Measurements from ENCODE around the gene RASL10A. TPM values are rescaled to one million over a fixed set of nuclear protein-coding genes. Genes with fewer than 3 reads are reported as not detected.

The RASL10A gene
- total RNA-seq, 1 donor from 2014 or later = not detected

DNA sequence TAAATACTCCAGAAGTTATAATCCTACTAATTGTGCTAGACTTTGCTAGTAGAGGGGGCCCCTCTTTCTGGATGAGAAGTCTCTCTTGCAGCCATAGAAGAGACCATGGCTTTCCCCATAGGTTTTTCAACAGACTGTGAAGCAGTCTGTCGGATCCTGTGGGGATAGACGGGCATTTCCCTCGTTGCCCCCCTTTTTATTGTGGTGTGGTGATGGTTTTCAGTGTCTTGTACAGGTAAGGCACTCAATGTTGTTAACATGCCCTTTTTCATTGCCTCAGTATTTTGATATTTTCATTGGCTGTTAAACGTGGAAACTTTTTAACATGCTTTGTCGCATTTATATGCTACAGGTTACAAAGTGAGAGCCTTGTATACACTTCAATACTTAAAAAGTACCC is 25.4 kb downstream of the RASL10A start:
- Mint-ChIP-seq H3K36me3 (ENCODE audit: unreplicated experiment) (peaks cover 73% of the 10 kb centered on the region), H3K4me1 (ENCODE audit: unreplicated experiment) (no peaks in the 10 kb centered on the region), H3K27me3 (ENCODE audit: unreplicated experiment) (no peaks in the 10 kb centered on the region), H3K9me3 (ENCODE audit: unreplicated experiment) (no peaks in the 10 kb centered on the region), H3K27ac (ENCODE audit: unreplicated experiment) (no peak overlapping the region), H3K4me3 (ENCODE audit: unreplicated experiment) (no peak overlapping the region)
- DNase-seq (ENCODE audit: extremely low spot score, unreplicated experiment) = no peak
- TF ChIP-seq, protein P1, sequence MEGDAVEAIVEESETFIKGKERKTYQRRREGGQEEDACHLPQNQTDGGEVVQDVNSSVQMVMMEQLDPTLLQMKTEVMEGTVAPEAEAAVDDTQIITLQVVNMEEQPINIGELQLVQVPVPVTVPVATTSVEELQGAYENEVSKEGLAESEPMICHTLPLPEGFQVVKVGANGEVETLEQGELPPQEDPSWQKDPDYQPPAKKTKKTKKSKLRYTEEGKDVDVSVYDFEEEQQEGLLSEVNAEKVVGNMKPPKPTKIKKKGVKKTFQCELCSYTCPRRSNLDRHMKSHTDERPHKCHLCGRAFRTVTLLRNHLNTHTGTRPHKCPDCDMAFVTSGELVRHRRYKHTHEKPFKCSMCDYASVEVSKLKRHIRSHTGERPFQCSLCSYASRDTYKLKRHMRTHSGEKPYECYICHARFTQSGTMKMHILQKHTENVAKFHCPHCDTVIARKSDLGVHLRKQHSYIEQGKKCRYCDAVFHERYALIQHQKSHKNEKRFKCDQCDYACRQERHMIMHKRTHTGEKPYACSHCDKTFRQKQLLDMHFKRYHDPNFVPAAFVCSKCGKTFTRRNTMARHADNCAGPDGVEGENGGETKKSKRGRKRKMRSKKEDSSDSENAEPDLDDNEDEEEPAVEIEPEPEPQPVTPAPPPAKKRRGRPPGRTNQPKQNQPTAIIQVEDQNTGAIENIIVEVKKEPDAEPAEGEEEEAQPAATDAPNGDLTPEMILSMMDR (IDR thresholded peaks at IDR 0.05) = no peak

- peaks cover 72% of the 10 kb centered on the region for H3K36me3 Mint-ChIP-seq (ENCODE audit: unreplicated experiment)
These were observed 26.7 kb downstream of the RASL10A start for GRCh38 chr22:29288837-29289236.

DNA sequence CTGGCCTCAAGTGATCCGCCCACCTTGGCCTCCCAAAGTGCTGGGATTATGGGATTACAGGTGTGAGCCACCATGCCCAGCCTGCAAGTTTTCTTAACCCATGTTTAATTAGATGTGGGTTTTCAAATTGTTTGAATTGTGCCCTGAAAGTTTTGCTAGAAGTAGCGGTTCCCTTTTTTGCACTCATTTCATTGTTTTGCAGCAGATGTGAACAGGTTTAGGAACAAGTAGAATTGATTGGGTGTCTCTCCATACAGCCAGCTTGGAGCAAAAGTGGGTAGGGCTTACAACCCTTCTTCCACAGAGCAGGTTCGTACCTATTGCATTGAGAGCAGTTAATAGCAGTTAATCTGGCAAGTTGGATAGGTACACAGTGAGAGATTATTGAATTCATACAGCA is 31.3 kb downstream of the RASL10A start:
- H3K9me3 Mint-ChIP-seq (ENCODE audit: unreplicated experiment) = no peaks in the 10 kb centered on the region
- TF ChIP-seq, protein P1 (IDR thresholded peaks at IDR 0.05) = no peak
- H3K4me3 Mint-ChIP-seq (ENCODE audit: unreplicated experiment) = no peak overlapping the region
- H3K36me3 Mint-ChIP-seq (ENCODE audit: unreplicated experiment) = peaks cover 62% of the 10 kb centered on the region
- DNase-seq (ENCODE audit: extremely low spot score, unreplicated experiment) = no peak
- no peaks in the 10 kb centered on the region for H3K27me3 Mint-ChIP-seq (ENCODE audit: unreplicated experiment)
- no peaks in the 10 kb centered on the region for H3K4me1 Mint-ChIP-seq (ENCODE audit: unreplicated experiment)
- H3K27ac Mint-ChIP-seq (ENCODE audit: unreplicated experiment) = no peak overlapping the region

More at GRCh38 chr22:29288837-29289236, 26.7 kb downstream of the RASL10A start:
- Mint-ChIP-seq H3K27me3 (ENCODE audit: unreplicated experiment) (no peaks in the 10 kb centered on the region), H3K27ac (ENCODE audit: unreplicated experiment) (no peak overlapping the region), H3K4me1 (ENCODE audit: unreplicated experiment) (no peaks in the 10 kb centered on the region), H3K9me3 (ENCODE audit: unreplicated experiment) (no peaks in the 10 kb centered on the region), H3K4me3 (ENCODE audit: unreplicated experiment) (no peak overlapping the region)
- DNase-seq (ENCODE audit: extremely low spot score, unreplicated experiment) = no peak
- TF ChIP-seq, protein P1 (IDR thresholded peaks at IDR 0.05) = no peak

GRCh38 chr22:29277927-29278326 is 37.6 kb downstream of the RASL10A start:
- Mint-ChIP-seq H3K27me3 (ENCODE audit: unreplicated experiment) (no peaks in the 10 kb centered on the region), H3K4me1 (ENCODE audit: unreplicated experiment) (peaks cover 8% of the 10 kb centered on the region)

GRCh38 chr22:29275819-29276565 is 39.5 kb downstream of the RASL10A start:
- Mint-ChIP-seq H3K4me1 (ENCODE audit: unreplicated experiment) (peaks cover 22% of the 10 kb centered on the region), H3K36me3 (ENCODE audit: unreplicated experiment) (peaks cover 70% of the 10 kb centered on the region)
- no peak for DNase-seq (ENCODE audit: extremely low spot score, unreplicated experiment)

More at GRCh38 chr22:29277927-29278326, 37.6 kb downstream of the RASL10A start:
- H3K36me3 Mint-ChIP-seq (ENCODE audit: unreplicated experiment) = peaks cover 73% of the 10 kb centered on the region
- no peak overlapping the region for H3K27ac Mint-ChIP-seq (ENCODE audit: unreplicated experiment)
- DNase-seq (ENCODE audit: extremely low spot score, unreplicated experiment) = no peak
- no peaks in the 10 kb centered on the region for H3K9me3 Mint-ChIP-seq (ENCODE audit: unreplicated experiment)
- H3K4me3 Mint-ChIP-seq (ENCODE audit: unreplicated experiment) = no peak overlapping the region
- TF ChIP-seq, protein P1 (IDR thresholded peaks at IDR 0.05) = no peak

More at GRCh38 chr22:29275819-29276565, 39.5 kb downstream of the RASL10A start:
- TF ChIP-seq, protein P1 (IDR thresholded peaks at IDR 0.05) = no peak
- Mint-ChIP-seq H3K9me3 (ENCODE audit: unreplicated experiment) (no peaks in the 10 kb centered on the region), H3K27me3 (ENCODE audit: unreplicated experiment) (no peaks in the 10 kb centered on the region), H3K27ac (ENCODE audit: unreplicated experiment) (peak overlapping the region; percentile 2), H3K4me3 (ENCODE audit: unreplicated experiment) (no peak overlapping the region)

All from osteocyte (in vitro differentiated cells).